DOHH2 (cell line): ENCODE results near the gene ADAMTS5.

ENCODE experiments used
- CTCF ChIP-seq: fragments of 200-600 bp; sonication (generic); IDR thresholded peaks from one replicate; pipeline ENCODE4 v1.5.1; 2014; ENCODE audit warnings: antibody characterized with exemption, mild to moderate bottlenecking, low read depth, low read length; ENCODE audit not compliant: poor library complexity, severe bottlenecking
- EZH2phosphoT487 ChIP-seq: fragments of 200-600 bp; sonication (generic); IDR thresholded peaks from 2 replicates; pipeline ENCODE4 v1.6.1; 2017; ENCODE audit warnings: borderline replicate concordance, mild to moderate bottlenecking, antibody characterized with exemption, low read length, moderate library complexity, mixed read lengths

GRCh38 chr21:26887251-26887650 is 79.6 kb downstream of the ADAMTS5 start:
- TF ChIP-seq CTCF (no peak), EZH2phosphoT487 (no peak)
